Measurements from ENCODE around the gene OOSP1. TPM values are rescaled to one million over a fixed set of nuclear protein-coding genes. Genes with fewer than 3 reads are reported as not detected.

Gene OOSP1
- polyA plus RNA-seq, 3 donors = not detected

DNA sequence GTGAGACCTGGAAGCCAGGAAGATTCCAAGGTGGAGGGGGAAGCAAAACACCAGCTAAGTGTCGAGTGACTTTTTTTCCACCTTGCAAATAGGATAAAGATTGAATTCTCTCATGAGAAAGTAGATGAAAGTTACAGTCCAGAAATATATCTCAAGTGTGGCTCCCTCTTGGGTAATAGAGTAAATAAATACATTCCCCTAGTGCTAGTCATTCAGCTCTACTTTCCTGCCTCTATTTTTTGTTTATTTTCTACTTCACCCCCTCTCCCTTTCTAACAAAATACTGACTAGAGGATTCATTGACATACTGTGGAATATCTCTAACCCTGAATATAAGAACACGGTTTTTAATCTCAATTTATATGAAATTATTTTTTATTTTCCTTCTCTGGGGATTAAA is 59.6 kb downstream of the OOSP1 start:
- intact Hi-C loops (cut with micrococcal nuclease) = no loop called here
- Histone ChIP-seq H3K4me2 (replicated peaks; ENCODE audit: extremely low read depth, low read length, poor library complexity, severe bottlenecking) (no peak overlapping the region), H2AFZ (ENCODE audit: insufficient read depth, low read depth, low read length, poor library complexity, severe bottlenecking) (no peak overlapping the region), H3K27me3 (ENCODE audit: control insufficient read depth in 2 of 2, insufficient read depth in 2 of 2, low read length in 2 of 2) (no peaks in the 10 kb centered on the region), H3K36me3 (replicated peaks in 1 of 2; ENCODE audit: control insufficient read depth in 1 of 2, insufficient read depth in 2 of 2, low read length in 2 of 2) (no peaks in the 10 kb centered on the region), H3K4me3 (replicated peaks in 1 of 3; ENCODE audit: low read depth in 2 of 3, low read length in 3 of 3) (no peak overlapping the region), H3K9me3 (replicated peaks in 1 of 2; ENCODE audit: control insufficient read depth in 1 of 2, insufficient read depth in 1 of 2, low read length in 2 of 2) (peaks cover 19 to 20% of the 10 kb centered on the region in 2 donors), H3K4me1 (ENCODE audit: control insufficient read depth in 1 of 2, insufficient read depth in 2 of 2, low read length in 2 of 2) (no peaks in the 10 kb centered on the region), H3K9ac (ENCODE audit: insufficient read depth, low read length, poor library complexity, severe bottlenecking) (no peak overlapping the region), H4K20me1 (ENCODE audit: insufficient read depth, low read length) (no peaks in the 10 kb centered on the region), H3K79me2 (ENCODE audit: insufficient read depth, low read length) (no peaks in the 10 kb centered on the region), H3K27ac (ENCODE audit: low read depth in 1 of 2, low read length in 2 of 2) (no peak overlapping the region)
- no peak overlapping the region for H3K4me3 Mint-ChIP-seq
- no peak overlapping the region for H3K27ac Mint-ChIP-seq
- H3K27me3 Mint-ChIP-seq (ENCODE audit: low read depth in 3 of 3) = no peaks in the 10 kb centered on the region
- peaks cover 13 to 33% (median 21%) of the 10 kb centered on the region in 7 donors for H3K9me3 Mint-ChIP-seq
- no peak for DNase-seq
- no peaks in the 10 kb centered on the region for H3K36me3 Mint-ChIP-seq
- no peaks in the 10 kb centered on the region for H3K4me1 Mint-ChIP-seq
- no peak for TF ChIP-seq CTCF (IDR thresholded peaks at IDR 0.05)
- WGBS (ENCODE audit: insufficient coverage) = no CpG with 5 or more reads among the region's 2 CpGs

DNA sequence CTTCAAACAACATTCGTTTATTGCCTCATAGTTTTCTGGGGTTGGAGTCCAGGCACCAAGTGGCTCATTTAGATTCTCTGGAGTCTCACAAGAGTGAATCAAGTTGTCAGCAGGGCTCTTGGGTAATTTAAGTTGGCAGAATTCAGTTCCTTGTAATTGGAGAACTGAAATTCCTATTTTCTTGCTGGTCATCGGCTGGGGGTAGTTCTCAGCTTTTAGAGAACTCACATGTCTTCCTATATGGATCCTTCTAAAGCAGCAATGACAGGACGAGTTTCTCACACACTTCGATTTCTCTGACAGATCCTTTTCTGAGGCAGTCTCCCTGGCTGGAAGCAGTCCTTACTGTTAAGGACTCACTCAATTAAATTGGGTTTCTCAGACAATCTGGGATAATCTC is 61.5 kb downstream of the OOSP1 start:
- H3K27me3 Mint-ChIP-seq (ENCODE audit: low read depth in 3 of 3) = no peaks in the 10 kb centered on the region
- 93% methylated on average over 2 of the region's 4 CpGs for WGBS (ENCODE audit: insufficient coverage)
- Histone ChIP-seq H3K36me3 (replicated peaks in 1 of 2; ENCODE audit: control insufficient read depth in 1 of 2, insufficient read depth in 2 of 2, low read length in 2 of 2) (no peaks in the 10 kb centered on the region), H3K27me3 (ENCODE audit: control insufficient read depth in 2 of 2, insufficient read depth in 2 of 2, low read length in 2 of 2) (no peaks in the 10 kb centered on the region), H4K20me1 (ENCODE audit: insufficient read depth, low read length) (no peaks in the 10 kb centered on the region), H3K79me2 (ENCODE audit: insufficient read depth, low read length) (no peaks in the 10 kb centered on the region), H3K9ac (ENCODE audit: insufficient read depth, low read length, poor library complexity, severe bottlenecking) (no peak overlapping the region), H3K4me2 (replicated peaks; ENCODE audit: extremely low read depth, low read length, poor library complexity, severe bottlenecking) (no peak overlapping the region), H3K4me3 (replicated peaks in 1 of 3; ENCODE audit: low read depth in 2 of 3, low read length in 3 of 3) (no peak overlapping the region), H2AFZ (ENCODE audit: insufficient read depth, low read depth, low read length, poor library complexity, severe bottlenecking) (no peak overlapping the region), H3K27ac (ENCODE audit: low read depth in 1 of 2, low read length in 2 of 2) (no peak overlapping the region), H3K9me3 (replicated peaks in 1 of 2; ENCODE audit: control insufficient read depth in 1 of 2, insufficient read depth in 1 of 2, low read length in 2 of 2) (peaks cover 16 to 17% of the 10 kb centered on the region in 2 donors), H3K4me1 (ENCODE audit: control insufficient read depth in 1 of 2, insufficient read depth in 2 of 2, low read length in 2 of 2) (no peaks in the 10 kb centered on the region)
- DNase-seq = no peak
- no peak for TF ChIP-seq CTCF (IDR thresholded peaks at IDR 0.05)
- no peaks in the 10 kb centered on the region for H3K4me1 Mint-ChIP-seq
- H3K9me3 Mint-ChIP-seq = peaks cover 13 to 22% (median 16%) of the 10 kb centered on the region in 7 donors
- no peak overlapping the region for H3K4me3 Mint-ChIP-seq
- no peak overlapping the region for H3K27ac Mint-ChIP-seq
- no peaks in the 10 kb centered on the region for H3K36me3 Mint-ChIP-seq
- intact Hi-C loops (cut with micrococcal nuclease) = no loop called here

Data from CD14-positive monocyte (primary cell).